H9 (cell line): Measurements from ENCODE around the gene FHOD3. TPM values are rescaled to one million over a fixed set of nuclear protein-coding genes. Genes with fewer than 3 reads are reported as not detected.

Experiments used
- DNase-seq: peaks from one replicate; pipeline ENCODE4 v3.0.0-alpha.2; 2017
- H2AFZ ChIP-seq: one replicate; pipeline ENCODE4 v1.6.1; 2013; ENCODE audit warnings: mild to moderate bottlenecking, low read length, control low read depth, moderate library complexity
- H2AK5ac ChIP-seq: 2 replicates; pipeline ENCODE4 v1.6.1; 2013; ENCODE audit warnings: low read length, control low read depth, mixed read lengths; ENCODE audit not compliant: insufficient read length
- H2BK120ac ChIP-seq: one replicate; pipeline ENCODE4 v1.6.1; 2013; ENCODE audit warnings: low read depth, mild to moderate bottlenecking, low read length, control low read depth, inconsistent platforms; ENCODE audit not compliant: poor library complexity, severe bottlenecking
- H2BK12ac ChIP-seq: 2 replicates; pipeline ENCODE4 v1.6.1; 2013; ENCODE audit warnings: low read length, control low read depth, mixed read lengths, low read depth; ENCODE audit not compliant: insufficient read length
- H2BK15ac ChIP-seq: 2 replicates; pipeline ENCODE4 v1.6.1; 2013; ENCODE audit warnings: low read depth, low read length, control low read depth
- H2BK20ac ChIP-seq: one replicate; pipeline ENCODE4 v1.6.1; 2013; ENCODE audit warnings: low read depth, mild to moderate bottlenecking, low read length, control low read depth, inconsistent platforms; ENCODE audit not compliant: poor library complexity, severe bottlenecking
- H2BK5ac ChIP-seq: 2 replicates; pipeline ENCODE4 v1.6.1; 2013; ENCODE audit warnings: low read length, control low read depth, mixed read lengths; ENCODE audit not compliant: insufficient read length
- H3K14ac ChIP-seq: 2 replicates; pipeline ENCODE4 v1.6.1; 2013; ENCODE audit warnings: low read length, control low read depth; ENCODE audit not compliant: insufficient read depth
- H3K18ac ChIP-seq: 2 replicates; pipeline ENCODE4 v1.6.1; 2013; ENCODE audit warnings: low read depth, mild to moderate bottlenecking, mixed read lengths, low read length, control low read depth; ENCODE audit not compliant: insufficient read length
- H3K23ac ChIP-seq: 2 replicates; pipeline ENCODE4 v1.6.1; 2013; ENCODE audit warnings: low read length, control low read depth, mixed read lengths, low read depth; ENCODE audit not compliant: insufficient read length
- H3K23me2 ChIP-seq: 2 replicates; pipeline ENCODE4 v1.6.1; 2013; ENCODE audit warnings: low read depth, mild to moderate bottlenecking, mixed read lengths, low read length, control low read depth; ENCODE audit not compliant: insufficient read length, poor library complexity, severe bottlenecking
- H3K27ac ChIP-seq: 2 replicates; pipeline ENCODE4 v1.5.1; 2013; ENCODE audit warnings: low read length, control low read depth, mixed read lengths, low read depth; ENCODE audit not compliant: insufficient read length
- H3K27me3 ChIP-seq: 2 replicates; pipeline ENCODE4 v1.6.1; 2013; ENCODE audit warnings: low read length, control low read depth, inconsistent platforms; ENCODE audit not compliant: insufficient read depth
- H3K4ac ChIP-seq: 2 replicates; pipeline ENCODE4 v1.6.1; 2013; ENCODE audit warnings: low read depth, mild to moderate bottlenecking, control low read depth, inconsistent platforms, low read length, moderate library complexity
- H3K4me1 ChIP-seq: 2 replicates; pipeline ENCODE4 v1.6.1; 2013; ENCODE audit warnings: low read length, control low read depth, inconsistent platforms; ENCODE audit not compliant: insufficient read depth
- H3K4me2 ChIP-seq: 2 replicates; pipeline ENCODE4 v1.6.1; 2013; ENCODE audit warnings: low read length, control low read depth, mixed read lengths; ENCODE audit not compliant: insufficient read length, insufficient read depth
- H3K56ac ChIP-seq: 2 replicates; pipeline ENCODE4 v1.6.1; 2013; ENCODE audit warnings: low read depth, mild to moderate bottlenecking, mixed read lengths, low read length, control low read depth; ENCODE audit not compliant: insufficient read length
- H3K79me1 ChIP-seq: 2 replicates; pipeline ENCODE4 v1.6.1; 2013; ENCODE audit warnings: low read depth, mild to moderate bottlenecking, moderate library complexity, low read length, control low read depth, inconsistent platforms; ENCODE audit not compliant: insufficient read depth, poor library complexity, severe bottlenecking
- H3K79me2 ChIP-seq: 2 replicates; pipeline ENCODE4 v1.6.1; 2013; ENCODE audit warnings: low read length, control low read depth, inconsistent platforms; ENCODE audit not compliant: insufficient read depth
- H3K9ac ChIP-seq: 2 replicates; pipeline ENCODE4 v1.6.1; 2013; ENCODE audit warnings: low read length, control low read depth, mixed read lengths; ENCODE audit not compliant: insufficient read length; ENCODE audit errors: extremely low read depth
- H3K9me3 ChIP-seq: one replicate; pipeline ENCODE4 v1.6.1; 2013; ENCODE audit warnings: low read depth, low read length, inconsistent platforms; ENCODE audit not compliant: control insufficient read depth
- H3T11ph ChIP-seq: one replicate; pipeline ENCODE4 v1.6.1; 2013; ENCODE audit warnings: mild to moderate bottlenecking, low read length, control low read depth, inconsistent platforms
- H4K20me1 ChIP-seq: one replicate; pipeline ENCODE4 v1.6.1; 2013; ENCODE audit not compliant: control insufficient read depth, insufficient read length, insufficient read depth
- H4K5ac ChIP-seq: 2 replicates; pipeline ENCODE4 v1.6.1; 2013; ENCODE audit warnings: low read depth, mild to moderate bottlenecking, mixed read lengths, low read length, control low read depth; ENCODE audit not compliant: insufficient read length
- H4K8ac ChIP-seq: replicated peaks from 2 replicates; pipeline ENCODE4 v1.6.1; 2013; ENCODE audit warnings: low read length, control low read depth, mixed read lengths, low read depth; ENCODE audit not compliant: insufficient read length
- H4K91ac ChIP-seq: 2 replicates; pipeline ENCODE4 v1.6.1; 2013; ENCODE audit warnings: low read depth, mild to moderate bottlenecking, moderate library complexity, mixed read lengths, low read length, control low read depth; ENCODE audit not compliant: insufficient read length
- H3K27ac Mint-ChIP-seq, 3 experiments: 2 replicates in 2 of 3; 3 replicates in 1 of 3; pipeline ENCODE4 v1.8.0; 2020 to 2021; ENCODE audit warnings: mixed read lengths in 3 of 3, mild to moderate bottlenecking in 1 of 3, moderate library complexity in 1 of 3
- H3K27me3 Mint-ChIP-seq: 2 replicates; pipeline ENCODE4 v1.8.0; 2021; ENCODE audit warnings: low read depth, mild to moderate bottlenecking, moderate library complexity, mixed read lengths
- H3K36me3 Mint-ChIP-seq, 3 experiments: 2 replicates in 2 of 3; 3 replicates in 1 of 3; pipeline ENCODE4 v1.8.0; 2020 to 2021; ENCODE audit warnings: low read depth in 3 of 3, mixed read lengths in 3 of 3; ENCODE audit not compliant: insufficient read depth in 1 of 3
- H3K4me1 Mint-ChIP-seq, 2 experiments: 2 replicates each; pipeline ENCODE4 v1.8.0; 2020; ENCODE audit warnings: mixed read lengths in 2 of 2
- H3K4me3 Mint-ChIP-seq, 2 experiments: 2 replicates in 1 of 2; 3 replicates in 1 of 2; pipeline ENCODE4 v1.8.0; 2020 to 2021; ENCODE audit warnings: mild to moderate bottlenecking in 2 of 2, mixed read lengths in 2 of 2, moderate library complexity in 1 of 2
- H3K9me3 Mint-ChIP-seq, 2 experiments: 2 replicates in 1 of 2; 3 replicates in 1 of 2; pipeline ENCODE4 v1.8.0; 2020; ENCODE audit warnings: mild to moderate bottlenecking in 2 of 2, mixed read lengths in 2 of 2, moderate library complexity in 1 of 2
- CTCF ChIP-seq: fragments of 200-600 bp; sonication (generic); conservative IDR thresholded peaks from 3 replicates; pipeline ENCODE4 v1.8.0; 2021; ENCODE audit warnings: antibody characterized with exemption, mild to moderate bottlenecking
- WGBS: extraction: QIAGEN DNeasy Blood & Tissue Kit; methylation state at CpG from one replicate; pipeline ENCODE4 v1.1.7; 2013; ENCODE audit warnings: missing lambda C conversion rate, low lambda C conversion rate, mixed read lengths; ENCODE audit not compliant: insufficient read length; ENCODE audit errors: extremely low coverage; 5-methylcytosine and 5-hydroxymethylcytosine counted together
- total RNA-seq: library from RNA; stranded (reverse); gene quantifications from 2 replicates; pipeline ENCODE4 v1.2.1, GENCODE V29; 2021

The FHOD3 gene
- total RNA-seq, 1 experiment from 2014 or later, result 8.0 TPM

- H3K18ac ChIP-seq, result no peak overlapping the region
- no peak overlapping the region for H3K14ac ChIP-seq
- H3K4me1 ChIP-seq, result peaks cover 5% of the 10 kb centered on the region; the same call in 1 of the 2 replicates
- Mint-ChIP-seq H3K27ac (no peak overlapping the region; a peak in 1 of 7 replicates), H3K9me3 (no peaks in the 10 kb centered on the region), H3K27me3 (peaks cover 3% of the 10 kb centered on the region), H3K4me1 (peaks cover 21 to 30% of the 10 kb centered on the region in 2 experiments), H3K36me3 (no peaks in the 10 kb centered on the region), H3K4me3 (no peak overlapping the region)
- H3K23me2 ChIP-seq, result no peaks in the 10 kb centered on the region
- H3K4me2 ChIP-seq, result no peak overlapping the region
- no peak overlapping the region for H2BK15ac ChIP-seq
- H3T11ph ChIP-seq, result no peak overlapping the region
- H2AFZ ChIP-seq, result no peak overlapping the region
- no peak overlapping the region for H3K56ac ChIP-seq
- no peaks in the 10 kb centered on the region for H3K9me3 ChIP-seq
- no peak overlapping the region for H2BK12ac ChIP-seq
- DNase-seq, result no peak
- H4K5ac ChIP-seq, result no peak overlapping the region
- no peak overlapping the region for H3K27ac ChIP-seq
- no peak for TF ChIP-seq CTCF
- H4K8ac ChIP-seq, result no peak overlapping the region
- no peak overlapping the region for H3K9ac ChIP-seq
- no peaks in the 10 kb centered on the region for H3K79me2 ChIP-seq
- H3K23ac ChIP-seq, result no peak overlapping the region
- no peak overlapping the region for H2BK5ac ChIP-seq
- no peak overlapping the region for H2BK120ac ChIP-seq
- H3K27me3 ChIP-seq, result no peaks in the 10 kb centered on the region
- no peaks in the 10 kb centered on the region for H3K79me1 ChIP-seq
- H2BK20ac ChIP-seq, result no peak overlapping the region
- peaks cover 3% of the 10 kb centered on the region for H4K20me1 ChIP-seq
- H4K91ac ChIP-seq, result no peak overlapping the region
- H3K4ac ChIP-seq, result no peak overlapping the region
- no CpG with 5 or more reads among the region's 3 CpGs for WGBS
- no peak overlapping the region for H2AK5ac ChIP-seq
Observed at GRCh38 chr18:36348331-36348730, 50.8 kb downstream of the FHOD3 start.
